MM.1S (cell line): Measurements from ENCODE around the gene KIR2DL4.

Experiments
- EZH2 ChIP-seq: fragments of 300-600 bp; sonication (generic); optimal IDR thresholded peaks from 2 replicates; pipeline ENCODE3; 2017; ENCODE audit warnings: low read depth, mild to moderate bottlenecking, antibody characterized with exemption, low read length, mixed read lengths
- TF ChIP-seq, protein P1 (sequence below): fragments of 300-600 bp; sonication (generic); IDR thresholded peaks from 2 replicates; pipeline ENCODE4 v1.5.1; 2016; ENCODE audit warnings: antibody characterized with exemption, low read length, mixed read lengths

- TF ChIP-seq, protein P1, sequence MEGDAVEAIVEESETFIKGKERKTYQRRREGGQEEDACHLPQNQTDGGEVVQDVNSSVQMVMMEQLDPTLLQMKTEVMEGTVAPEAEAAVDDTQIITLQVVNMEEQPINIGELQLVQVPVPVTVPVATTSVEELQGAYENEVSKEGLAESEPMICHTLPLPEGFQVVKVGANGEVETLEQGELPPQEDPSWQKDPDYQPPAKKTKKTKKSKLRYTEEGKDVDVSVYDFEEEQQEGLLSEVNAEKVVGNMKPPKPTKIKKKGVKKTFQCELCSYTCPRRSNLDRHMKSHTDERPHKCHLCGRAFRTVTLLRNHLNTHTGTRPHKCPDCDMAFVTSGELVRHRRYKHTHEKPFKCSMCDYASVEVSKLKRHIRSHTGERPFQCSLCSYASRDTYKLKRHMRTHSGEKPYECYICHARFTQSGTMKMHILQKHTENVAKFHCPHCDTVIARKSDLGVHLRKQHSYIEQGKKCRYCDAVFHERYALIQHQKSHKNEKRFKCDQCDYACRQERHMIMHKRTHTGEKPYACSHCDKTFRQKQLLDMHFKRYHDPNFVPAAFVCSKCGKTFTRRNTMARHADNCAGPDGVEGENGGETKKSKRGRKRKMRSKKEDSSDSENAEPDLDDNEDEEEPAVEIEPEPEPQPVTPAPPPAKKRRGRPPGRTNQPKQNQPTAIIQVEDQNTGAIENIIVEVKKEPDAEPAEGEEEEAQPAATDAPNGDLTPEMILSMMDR = no peak
- no peak for TF ChIP-seq EZH2
These were observed 2.5 kb downstream of the KIR2DL4 start for GRCh38 chr19:54805665-54806515.
